Panc1 (cell line): ENCODE results near the gene ARPC5L. TPM values are rescaled to one million over a fixed set of nuclear protein-coding genes. Genes with fewer than 3 reads are reported as not detected.
A peak's percentile ranks its signal among the peaks of the same experiment; 100 is the strongest.

Source experiments
- ATAC-seq: fragments of 200-7000 bp; cut with Tn5 transposase; 2 replicates; pipeline ENCODE4 v1.9.1; 2020; ENCODE audit warnings: mild to moderate bottlenecking, moderate library complexity
- BruUV-seq: library from RNA; stranded (reverse); fragments of 400-500 nt; replicated peaks from 2 replicates; lab custom pipeline; 2021; lab: Mats Ljungman, UMichigan
- CTCF ChIA-PET: fragments of 300-600 bp; sonication (Branson Sonifier 250); formaldehyde crosslinking; loops from one replicate; lab custom pipeline; 2022; ENCODE audit warnings: antibody characterized with exemption; lab: Charles Lee
- POLR2A ChIA-PET: fragments of 300-600 bp; sonication (Branson Sonifier 250); formaldehyde crosslinking; loops from one replicate; lab custom pipeline; 2022; ENCODE audit warnings: antibody characterized with exemption; lab: Charles Lee
- DNase-seq: peaks from one replicate; pipeline ENCODE4 v3.0.0-alpha.2; 2010; ENCODE audit warnings: low read depth, low spot score
- H3K27ac ChIP-seq: 2 replicates; pipeline ENCODE4 v1.5.1; 2011; ENCODE audit warnings: mild to moderate bottlenecking, low read length, inconsistent platforms
- H3K27me3 ChIP-seq: fragments of 200-500 bp; sonication (Bioruptor generic); 2 replicates; pipeline ENCODE4 v1.6.0; 2014; ENCODE audit warnings: low read length, inconsistent platforms; ENCODE audit not compliant: control insufficient read depth, insufficient read depth
- H3K36me3 ChIP-seq: fragments of 200-500 bp; sonication (Bioruptor generic); 2 replicates; pipeline ENCODE4 v1.5.1; 2014; ENCODE audit warnings: inconsistent platforms, mild to moderate bottlenecking, low read length, moderate library complexity; ENCODE audit not compliant: control insufficient read depth, insufficient read depth
- H3K4me1 ChIP-seq: 2 replicates; pipeline ENCODE4 v1.5.1; 2011; ENCODE audit warnings: inconsistent platforms, mild to moderate bottlenecking, low read length, moderate library complexity; ENCODE audit not compliant: control insufficient read depth, insufficient read depth
- H3K4me3 ChIP-seq, 2 experiments: 2 replicates each; pipeline ENCODE4 v1.5.1; 2011 to 2012; ENCODE audit warnings: low read depth in 2 of 2, low read length in 2 of 2, mild to moderate bottlenecking in 2 of 2, inconsistent platforms in 1 of 2, moderate library complexity in 1 of 2
- H3K9me3 ChIP-seq: fragments of 200-500 bp; sonication (Bioruptor generic); 2 replicates; pipeline ENCODE4 v1.5.1; 2014; ENCODE audit warnings: low read depth, mild to moderate bottlenecking, inconsistent platforms, low read length, moderate library complexity; ENCODE audit not compliant: control insufficient read depth, insufficient read depth
- POLR2AphosphoS5 ChIP-seq: IDR thresholded peaks from 2 replicates; pipeline ENCODE4 v1.6.1; 2012; ENCODE audit warnings: mild to moderate bottlenecking, low read depth, low read length, moderate library complexity
- SIN3A ChIP-seq: IDR thresholded peaks from 2 replicates; pipeline ENCODE4 v1.6.1; 2012; ENCODE audit warnings: low read depth, mild to moderate bottlenecking, low read length, moderate library complexity, borderline replicate concordance; ENCODE audit not compliant: insufficient read depth
- TCF7L2 ChIP-seq: IDR thresholded peaks from 2 replicates; pipeline ENCODE4 v1.6.1; 2011; ENCODE audit warnings: mild to moderate bottlenecking, low read depth, low read length, inconsistent platforms
- in situ Hi-C: cut with HindIII; loops from 2 replicates; pipeline ENCODE4 v1.10.0; 2016; ENCODE audit warnings: low sequenced_read_pairs, low pct_unique_long_range_greater_than_20kb
- intact Hi-C: fragments of 100-400 bp; cut with micrococcal nuclease; formaldehyde crosslinking; loops from one replicate; pipeline ENCODE4 v1.10.0; 2022; ENCODE audit not compliant: unreplicated experiment
- total RNA-seq: library from RNA; stranded (reverse); gene quantifications from one replicate; pipeline ENCODE4 v1.2.1, GENCODE V29; 2021; ENCODE audit not compliant: unreplicated experiment
- TF ChIP-seq, protein P1 (sequence below): fragments of 450-650 bp; IDR thresholded peaks from 2 replicates; pipeline ENCODE4 v1.5.1; 2017; ENCODE audit warnings: mild to moderate bottlenecking
- TF ChIP-seq, protein P2 (sequence below), 2 experiments: IDR thresholded peaks; 2 replicates each; pipeline ENCODE4 v1.6.1; 2011 to 2012; ENCODE audit warnings: low read depth in 2 of 2, control low read depth in 1 of 2, low read length in 1 of 2, mild to moderate bottlenecking in 1 of 2, moderate library complexity in 1 of 2; ENCODE audit not compliant: insufficient read depth in 1 of 2

Gene ARPC5L
- total RNA-seq, 1 experiment from 2014 or later: 39.6 TPM

DNA sequence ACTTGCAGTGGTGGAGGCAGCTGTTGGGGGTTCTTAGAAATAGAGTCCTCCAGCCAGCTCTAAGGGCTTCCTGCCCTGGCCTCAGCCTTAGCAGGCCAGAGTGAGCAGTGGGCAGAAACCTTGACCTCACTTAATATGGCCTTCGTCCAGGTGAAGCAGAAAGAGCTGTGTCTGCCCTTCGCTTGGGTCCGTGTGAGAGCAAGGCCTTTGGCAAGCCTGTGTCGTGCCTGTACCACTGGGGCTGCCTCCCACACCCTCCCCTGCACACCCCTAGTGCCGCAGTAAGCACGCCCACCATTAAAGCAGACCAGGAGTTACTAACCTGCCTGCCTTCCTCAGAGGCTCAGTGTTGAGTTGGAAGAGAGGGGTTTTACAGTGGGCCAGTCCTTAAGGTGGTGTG lies 13.6 kb downstream of the ARPC5L start:
- TF ChIP-seq, protein P1, sequence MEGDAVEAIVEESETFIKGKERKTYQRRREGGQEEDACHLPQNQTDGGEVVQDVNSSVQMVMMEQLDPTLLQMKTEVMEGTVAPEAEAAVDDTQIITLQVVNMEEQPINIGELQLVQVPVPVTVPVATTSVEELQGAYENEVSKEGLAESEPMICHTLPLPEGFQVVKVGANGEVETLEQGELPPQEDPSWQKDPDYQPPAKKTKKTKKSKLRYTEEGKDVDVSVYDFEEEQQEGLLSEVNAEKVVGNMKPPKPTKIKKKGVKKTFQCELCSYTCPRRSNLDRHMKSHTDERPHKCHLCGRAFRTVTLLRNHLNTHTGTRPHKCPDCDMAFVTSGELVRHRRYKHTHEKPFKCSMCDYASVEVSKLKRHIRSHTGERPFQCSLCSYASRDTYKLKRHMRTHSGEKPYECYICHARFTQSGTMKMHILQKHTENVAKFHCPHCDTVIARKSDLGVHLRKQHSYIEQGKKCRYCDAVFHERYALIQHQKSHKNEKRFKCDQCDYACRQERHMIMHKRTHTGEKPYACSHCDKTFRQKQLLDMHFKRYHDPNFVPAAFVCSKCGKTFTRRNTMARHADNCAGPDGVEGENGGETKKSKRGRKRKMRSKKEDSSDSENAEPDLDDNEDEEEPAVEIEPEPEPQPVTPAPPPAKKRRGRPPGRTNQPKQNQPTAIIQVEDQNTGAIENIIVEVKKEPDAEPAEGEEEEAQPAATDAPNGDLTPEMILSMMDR: no peak
- TF ChIP-seq, protein P2, sequence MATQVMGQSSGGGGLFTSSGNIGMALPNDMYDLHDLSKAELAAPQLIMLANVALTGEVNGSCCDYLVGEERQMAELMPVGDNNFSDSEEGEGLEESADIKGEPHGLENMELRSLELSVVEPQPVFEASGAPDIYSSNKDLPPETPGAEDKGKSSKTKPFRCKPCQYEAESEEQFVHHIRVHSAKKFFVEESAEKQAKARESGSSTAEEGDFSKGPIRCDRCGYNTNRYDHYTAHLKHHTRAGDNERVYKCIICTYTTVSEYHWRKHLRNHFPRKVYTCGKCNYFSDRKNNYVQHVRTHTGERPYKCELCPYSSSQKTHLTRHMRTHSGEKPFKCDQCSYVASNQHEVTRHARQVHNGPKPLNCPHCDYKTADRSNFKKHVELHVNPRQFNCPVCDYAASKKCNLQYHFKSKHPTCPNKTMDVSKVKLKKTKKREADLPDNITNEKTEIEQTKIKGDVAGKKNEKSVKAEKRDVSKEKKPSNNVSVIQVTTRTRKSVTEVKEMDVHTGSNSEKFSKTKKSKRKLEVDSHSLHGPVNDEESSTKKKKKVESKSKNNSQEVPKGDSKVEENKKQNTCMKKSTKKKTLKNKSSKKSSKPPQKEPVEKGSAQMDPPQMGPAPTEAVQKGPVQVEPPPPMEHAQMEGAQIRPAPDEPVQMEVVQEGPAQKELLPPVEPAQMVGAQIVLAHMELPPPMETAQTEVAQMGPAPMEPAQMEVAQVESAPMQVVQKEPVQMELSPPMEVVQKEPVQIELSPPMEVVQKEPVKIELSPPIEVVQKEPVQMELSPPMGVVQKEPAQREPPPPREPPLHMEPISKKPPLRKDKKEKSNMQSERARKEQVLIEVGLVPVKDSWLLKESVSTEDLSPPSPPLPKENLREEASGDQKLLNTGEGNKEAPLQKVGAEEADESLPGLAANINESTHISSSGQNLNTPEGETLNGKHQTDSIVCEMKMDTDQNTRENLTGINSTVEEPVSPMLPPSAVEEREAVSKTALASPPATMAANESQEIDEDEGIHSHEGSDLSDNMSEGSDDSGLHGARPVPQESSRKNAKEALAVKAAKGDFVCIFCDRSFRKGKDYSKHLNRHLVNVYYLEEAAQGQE (IDR thresholded peaks at IDR 0.05; ENCODE audit: insufficient read depth in 1 of 2, low read depth in 2 of 2, low read length in 1 of 2): no peak
- no peak for TF ChIP-seq TCF7L2
- TF ChIP-seq SIN3A: no peak
- no peak for TF ChIP-seq POLR2AphosphoS5
- DNase-seq (no peak), ATAC-seq (no peak)
- no TSS peak for BruUV-seq
- Histone ChIP-seq H3K36me3 (peaks cover 3% of the 10 kb centered on the region; the same call in 1 of the 2 replicates), H3K27ac (no peak overlapping the region), H3K4me3 (no peak overlapping the region), H3K27me3 (no peaks in the 10 kb centered on the region), H3K4me1 (peaks cover 19% of the 10 kb centered on the region), H3K9me3 (no peaks in the 10 kb centered on the region)
- intact Hi-C loops: no loop called here
- in situ Hi-C loops: no loop called here
- CTCF ChIA-PET: no interaction called here
- POLR2A ChIA-PET: no interaction called here

DNA sequence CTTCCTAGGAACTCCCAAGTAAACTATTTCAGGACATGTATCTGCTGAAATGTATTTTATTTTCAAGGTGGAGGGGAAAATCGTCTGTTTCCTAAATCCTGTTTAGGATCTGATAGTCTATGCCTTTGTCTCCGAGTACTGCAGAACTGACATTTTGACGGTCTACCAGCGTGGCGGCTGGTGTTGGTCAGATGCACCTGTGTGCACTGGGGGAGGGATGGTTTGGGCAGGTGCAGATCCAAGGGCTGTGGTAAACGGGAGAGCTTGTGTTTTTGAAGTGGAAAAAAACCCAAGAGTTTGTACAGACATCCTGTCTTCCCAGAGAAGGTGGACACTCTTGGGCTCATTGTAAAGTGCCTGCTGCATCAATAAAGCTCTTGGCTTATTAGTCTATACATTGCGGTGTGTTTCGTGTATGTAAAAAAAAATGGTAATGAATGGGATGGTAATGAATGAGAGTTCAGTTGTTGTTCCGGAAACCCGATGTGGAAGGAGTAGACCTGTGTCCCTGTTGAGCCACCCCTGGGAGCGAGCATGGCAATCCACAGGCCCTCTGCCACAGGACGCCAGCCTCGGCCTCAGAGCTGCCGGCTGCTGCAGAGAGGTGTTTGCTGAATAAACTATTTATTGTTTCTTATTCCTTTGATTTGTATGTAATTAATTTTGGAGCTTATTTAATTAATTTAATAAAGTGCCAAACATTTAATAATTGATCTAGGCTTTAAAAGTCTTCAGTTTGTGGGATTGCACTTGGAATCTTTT lies 15.3 kb downstream of the ARPC5L start:
- peaks cover 3% of the 10 kb centered on the region; the same call in 1 of the 2 replicates for H3K4me1 ChIP-seq
- ATAC-seq (no peak), DNase-seq (no peak)
- H3K27me3 ChIP-seq: no peaks in the 10 kb centered on the region
- ChIA-PET CTCF (no interaction called here), POLR2A (interaction anchor here (0.7 kb wide), 1 partner anchor 12 kb away, joined by 3 read pairs; no protein-coding TSS in a partner anchor)
- H3K27ac ChIP-seq: no peak overlapping the region
- in situ Hi-C loops: no loop called here
- TSS peak; percentile 68 for BruUV-seq
- H3K36me3 ChIP-seq: peaks cover 3% of the 10 kb centered on the region; the same call in 1 of the 2 replicates
- intact Hi-C loops: no loop called here
- no peak for TF ChIP-seq TCF7L2
- H3K4me3 ChIP-seq: no peak overlapping the region
- H3K9me3 ChIP-seq: no peaks in the 10 kb centered on the region

DNA sequence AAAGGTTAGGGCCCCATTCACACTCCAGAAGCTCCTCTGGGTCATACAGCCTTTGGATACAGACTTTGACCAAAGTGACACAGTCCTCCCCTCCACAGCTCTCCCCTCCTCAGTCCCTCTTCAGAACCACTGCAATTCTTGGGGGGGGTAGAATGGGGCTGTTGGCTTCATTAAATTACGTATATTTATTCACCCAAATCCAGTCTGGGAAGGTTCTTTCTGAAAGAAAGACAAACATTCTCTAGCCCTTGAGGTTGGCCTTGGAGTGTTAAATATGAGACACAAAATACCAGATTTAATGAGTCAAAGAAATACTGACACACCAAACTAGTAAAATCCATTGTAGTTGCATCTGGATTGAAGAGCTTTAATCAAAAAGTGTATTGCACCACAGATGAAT lies 16.1 kb downstream of the ARPC5L start:
- POLR2A ChIA-PET: interaction anchor here (0.7 kb wide), 1 partner anchor 11 kb away, joined by 3 read pairs; no protein-coding TSS in a partner anchor
- no peak for DNase-seq
- ATAC-seq: no peak
- H3K27ac ChIP-seq: no peak overlapping the region
- in situ Hi-C loops (no loop called here), intact Hi-C loops (no loop called here)
- H3K27me3 ChIP-seq: no peaks in the 10 kb centered on the region
- H3K4me3 ChIP-seq: no peak overlapping the region
- peaks cover under 1% of the 10 kb centered on the region; the same call in 1 of the 2 replicates for H3K36me3 ChIP-seq
- no peaks in the 10 kb centered on the region for H3K9me3 ChIP-seq
- BruUV-seq: no TSS peak
- H3K4me1 ChIP-seq: peaks cover 3% of the 10 kb centered on the region; the same call in 1 of the 2 replicates
- TF ChIP-seq, protein P1: no peak
- TF ChIP-seq, protein P2 (IDR thresholded peaks at IDR 0.05; ENCODE audit: insufficient read depth in 1 of 2, low read depth in 2 of 2, low read length in 1 of 2): no peak
- CTCF ChIA-PET: no interaction called here
